Fibroblast of mammary gland (primary cell): ENCODE results near the gene SEMA3E.

ENCODE experiments used
- DNase-seq: peaks from one replicate; pipeline ENCODE4 v3.0.0-alpha.2; 2010; ENCODE audit warnings: low read depth
- H3K4me3 ChIP-seq: 2 replicates; pipeline ENCODE4 v1.5.1; 2011; ENCODE audit warnings: low read depth, mild to moderate bottlenecking, low read length, moderate library complexity; ENCODE audit not compliant: control insufficient read depth
- CTCF ChIP-seq: conservative IDR thresholded peaks from 2 replicates; pipeline ENCODE4 v1.5.1; 2011; ENCODE audit warnings: low read depth, low read length, inconsistent platforms; ENCODE audit not compliant: control insufficient read depth, insufficient read depth

Gene SEMA3E

GRCh38 chr7:83426325-83426724, 222.6 kb downstream of the SEMA3E start:
- no peak for TF ChIP-seq CTCF
- H3K4me3 ChIP-seq, result no peak overlapping the region
- DNase-seq, result no peak

- DNase-seq, result no peak
- no peak overlapping the region for H3K4me3 ChIP-seq
- TF ChIP-seq CTCF, result no peak
Measured at GRCh38 chr7:83419013-83419412, 229.9 kb downstream of the SEMA3E start.

- DNase-seq, result no peak
- no peak overlapping the region for H3K4me3 ChIP-seq
- no peak for TF ChIP-seq CTCF
Measured at GRCh38 chr7:83415840-83416239, 233.1 kb downstream of the SEMA3E start.

GRCh38 chr7:83414947-83415346, 234.0 kb downstream of the SEMA3E start:
- no peak overlapping the region for H3K4me3 ChIP-seq
- no peak for DNase-seq

GRCh38 chr7:83413831-83414230, 235.1 kb downstream of the SEMA3E start:
- no peak overlapping the region for H3K4me3 ChIP-seq
- DNase-seq, result peak; percentile 25
- TF ChIP-seq CTCF, result no peak

More at GRCh38 chr7:83414947-83415346, 234.0 kb downstream of the SEMA3E start:
- TF ChIP-seq CTCF, result no peak

- TF ChIP-seq CTCF, result no peak
- H3K4me3 ChIP-seq, result no peak overlapping the region
- peak; percentile 64 for DNase-seq
Measured at GRCh38 chr7:83413424-83413823, 235.5 kb downstream of the SEMA3E start.

- peak; percentile 68 for TF ChIP-seq CTCF
- DNase-seq, result peak; percentile 60
- H3K4me3 ChIP-seq, result no peak overlapping the region
Measured at GRCh38 chr7:83410989-83411591, 237.8 kb downstream of the SEMA3E start.
